ENCODE data around the gene UNC80. TPM values are rescaled to one million over a fixed set of nuclear protein-coding genes. Genes with fewer than 3 reads are reported as not detected.

The UNC80 gene
- total RNA-seq, 1 experiment from 2014 or later = 0.48 TPM

GRCh38 chr2:210000464-210001324, 229.1 kb downstream of the UNC80 start:
- ChIA-PET CTCF (no interaction called here), POLR2A (no interaction called here)
- DNase-seq (ENCODE audit: low spot score) (no peak), ATAC-seq (no peak)
- Mint-ChIP-seq H3K9me3 (peaks cover 8% of the 10 kb centered on the region; the same call in 1 of the 2 replicates), H3K4me3 (no peak overlapping the region; the same call in 1 of the 2 replicates), H3K4me1 (peaks cover 25% of the 10 kb centered on the region), H3K36me3 (0 out of 2 replicates have a peak, but pooled peaks cover 4% of the 10 kb centered on the region), H3K27me3 (ENCODE audit: low read depth) (peaks cover 11% of the 10 kb centered on the region), H3K27ac (no peak overlapping the region)
- TF ChIP-seq ZNF121 (CRISPR knock-in tag; IDR thresholded peaks at IDR 0.05) = 0 out of 2 replicates have a peak, but pooled peaks have one; percentile 7
- TF ChIP-seq ZNF512 (CRISPR knock-in tag; IDR thresholded peaks at IDR 0.05; ENCODE audit: borderline replicate concordance) = no peak
- TF ChIP-seq, protein P1, sequence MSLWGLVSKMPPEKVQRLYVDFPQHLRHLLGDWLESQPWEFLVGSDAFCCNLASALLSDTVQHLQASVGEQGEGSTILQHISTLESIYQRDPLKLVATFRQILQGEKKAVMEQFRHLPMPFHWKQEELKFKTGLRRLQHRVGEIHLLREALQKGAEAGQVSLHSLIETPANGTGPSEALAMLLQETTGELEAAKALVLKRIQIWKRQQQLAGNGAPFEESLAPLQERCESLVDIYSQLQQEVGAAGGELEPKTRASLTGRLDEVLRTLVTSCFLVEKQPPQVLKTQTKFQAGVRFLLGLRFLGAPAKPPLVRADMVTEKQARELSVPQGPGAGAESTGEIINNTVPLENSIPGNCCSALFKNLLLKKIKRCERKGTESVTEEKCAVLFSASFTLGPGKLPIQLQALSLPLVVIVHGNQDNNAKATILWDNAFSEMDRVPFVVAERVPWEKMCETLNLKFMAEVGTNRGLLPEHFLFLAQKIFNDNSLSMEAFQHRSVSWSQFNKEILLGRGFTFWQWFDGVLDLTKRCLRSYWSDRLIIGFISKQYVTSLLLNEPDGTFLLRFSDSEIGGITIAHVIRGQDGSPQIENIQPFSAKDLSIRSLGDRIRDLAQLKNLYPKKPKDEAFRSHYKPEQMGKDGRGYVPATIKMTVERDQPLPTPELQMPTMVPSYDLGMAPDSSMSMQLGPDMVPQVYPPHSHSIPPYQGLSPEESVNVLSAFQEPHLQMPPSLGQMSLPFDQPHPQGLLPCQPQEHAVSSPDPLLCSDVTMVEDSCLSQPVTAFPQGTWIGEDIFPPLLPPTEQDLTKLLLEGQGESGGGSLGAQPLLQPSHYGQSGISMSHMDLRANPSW (CRISPR knock-in tag; conservative IDR thresholded peaks at IDR 0.05; ENCODE audit: low read depth) = no peak
- TF ChIP-seq, protein P2, sequence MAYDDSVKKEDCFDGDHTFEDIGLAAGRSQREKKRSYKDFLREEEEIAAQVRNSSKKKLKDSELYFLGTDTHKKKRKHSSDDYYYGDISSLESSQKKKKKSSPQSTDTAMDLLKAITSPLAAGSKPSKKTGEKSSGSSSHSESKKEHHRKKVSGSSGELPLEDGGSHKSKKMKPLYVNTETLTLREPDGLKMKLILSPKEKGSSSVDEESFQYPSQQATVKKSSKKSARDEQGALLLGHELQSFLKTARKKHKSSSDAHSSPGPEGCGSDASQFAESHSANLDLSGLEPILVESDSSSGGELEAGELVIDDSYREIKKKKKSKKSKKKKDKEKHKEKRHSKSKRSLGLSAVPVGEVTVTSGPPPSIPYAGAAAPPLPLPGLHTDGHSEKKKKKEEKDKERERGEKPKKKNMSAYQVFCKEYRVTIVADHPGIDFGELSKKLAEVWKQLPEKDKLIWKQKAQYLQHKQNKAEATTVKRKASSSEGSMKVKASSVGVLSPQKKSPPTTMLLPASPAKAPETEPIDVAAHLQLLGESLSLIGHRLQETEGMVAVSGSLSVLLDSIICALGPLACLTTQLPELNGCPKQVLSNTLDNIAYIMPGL (CRISPR knock-in tag; IDR thresholded peaks at IDR 0.05) = no peak
- no peak for TF ChIP-seq E2F1 (CRISPR knock-in tag; IDR thresholded peaks at IDR 0.05)
- no peak for TF ChIP-seq ZNF423 (CRISPR knock-in tag; IDR thresholded peaks at IDR 0.05)
- TF ChIP-seq ERG (CRISPR knock-in tag; IDR thresholded peaks at IDR 0.05) = no peak
- no peak for TF ChIP-seq E2F5 (CRISPR knock-in tag; IDR thresholded peaks at IDR 0.05)

DNA sequence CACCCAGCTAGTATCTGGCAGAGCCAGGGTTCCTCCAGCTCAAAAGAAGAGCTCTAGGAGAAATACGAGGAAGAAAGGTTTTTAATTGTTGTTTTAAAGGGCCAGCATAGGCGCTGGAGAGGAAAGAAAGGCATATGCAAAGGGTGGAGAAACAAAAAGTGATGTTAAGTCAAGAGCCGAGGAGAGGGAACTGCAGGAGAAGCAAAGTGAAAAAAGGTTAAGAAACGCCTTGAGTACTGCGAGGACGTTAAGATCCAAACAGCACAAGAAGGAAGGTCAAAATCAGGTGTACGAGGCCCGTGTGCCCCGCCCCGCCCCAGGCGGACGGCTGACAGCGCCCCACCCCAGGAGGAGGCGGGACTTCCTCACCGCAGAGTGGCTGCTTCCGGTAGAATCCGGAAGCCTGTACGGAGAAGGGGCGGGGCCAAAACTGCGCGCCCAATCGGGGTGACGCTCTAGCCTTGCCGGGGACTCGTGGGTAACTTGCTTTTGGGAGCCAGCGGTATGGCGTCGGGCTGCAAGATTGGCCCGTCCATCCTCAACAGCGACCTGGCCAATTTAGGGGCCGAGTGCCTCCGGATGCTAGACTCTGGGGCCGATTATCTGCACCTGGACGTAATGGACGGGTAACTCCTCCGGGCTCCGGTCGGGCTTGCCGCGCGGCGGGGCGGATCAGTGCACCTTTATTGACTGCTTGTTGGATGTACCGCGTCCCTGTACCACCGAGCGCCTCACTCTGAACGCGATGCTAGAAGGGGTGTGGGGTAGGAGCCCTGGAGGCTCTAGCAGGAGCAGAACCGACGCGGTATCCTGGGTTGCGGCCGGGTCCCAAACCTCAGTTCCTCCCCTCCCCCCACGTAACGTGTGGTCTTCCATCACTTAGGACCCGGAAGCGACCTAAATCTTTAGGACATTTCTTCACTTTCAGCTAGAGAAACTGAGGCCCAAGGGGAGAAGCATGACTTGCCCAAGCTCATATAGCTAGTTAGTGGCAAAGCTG, 230.8 kb downstream of the UNC80 start, which contains the start of gene RPE:
Gene RPE, plus strand, starts transcription at position 481 of the 1,000 bp plus-strand sequence. Its CDS starts 24 bp downstream, at position 505.
- H3K27me3 Mint-ChIP-seq (ENCODE audit: low read depth) = peaks cover 11% of the 10 kb centered on the region
- POLR2A ChIA-PET = interaction anchor here (0.7 to 0.9 kb wide), 2 partner anchors 144 to 169 kb away, joined by 3 read pairs; partner anchors contain the start of gene KANSL1L
- TF ChIP-seq TP53 (CRISPR knock-in tag; IDR thresholded peaks at IDR 0.05) (no peak; the same call in 1 of the 2 replicates), TEAD4 (CRISPR knock-in tag; IDR thresholded peaks at IDR 0.05) (0 out of 2 replicates have a peak, but pooled peaks have one; percentile 11), ZNF232 (CRISPR knock-in tag; IDR thresholded peaks at IDR 0.05) (no peak), ZNF317 (CRISPR knock-in tag; IDR thresholded peaks at IDR 0.05; ENCODE audit: borderline replicate concordance, low read depth) (no peak), CREM (CRISPR knock-in tag; IDR thresholded peaks at IDR 0.05) (0 out of 2 replicates have a peak, but pooled peaks have one; percentile 38), TCF7 (CRISPR knock-in tag; IDR thresholded peaks at IDR 0.05; ENCODE audit: low read depth) (no peak), SP1 (CRISPR knock-in tag; conservative IDR thresholded peaks at IDR 0.05) (peak; percentile 80), ZSCAN18 (CRISPR knock-in tag; IDR thresholded peaks at IDR 0.05) (no peak), ETV6 (CRISPR knock-in tag; IDR thresholded peaks at IDR 0.05) (peak; percentile 51; the same call in 1 of the 2 replicates), FOXP1 (CRISPR knock-in tag; IDR thresholded peaks at IDR 0.05; ENCODE audit: borderline replicate concordance) (no peak; the same call in 1 of the 2 replicates)
- TF ChIP-seq, protein P3, sequence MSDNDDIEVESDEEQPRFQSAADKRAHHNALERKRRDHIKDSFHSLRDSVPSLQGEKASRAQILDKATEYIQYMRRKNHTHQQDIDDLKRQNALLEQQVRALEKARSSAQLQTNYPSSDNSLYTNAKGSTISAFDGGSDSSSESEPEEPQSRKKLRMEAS (CRISPR knock-in tag; IDR thresholded peaks at IDR 0.05) = peak; percentile 85

More for the DNA sequence above, 230.8 kb downstream of the UNC80 start, which contains the start of gene RPE:
- DNase-seq (ENCODE audit: low spot score) = peak; percentile 97
- peaks cover 6% of the 10 kb centered on the region for H3K36me3 Mint-ChIP-seq
- peaks cover 25% of the 10 kb centered on the region for H3K4me1 Mint-ChIP-seq
- ATAC-seq = peak; percentile 99
- CTCF ChIA-PET = interaction anchor here (1.0 kb wide), 1 partner anchor 196 kb away, joined by 5 read pairs; no protein-coding TSS in a partner anchor
- H3K4me3 Mint-ChIP-seq = peak within 1 kb of the TSS; percentile 98
- H3K9me3 Mint-ChIP-seq = peaks cover 8% of the 10 kb centered on the region; the same call in 1 of the 2 replicates
- H3K27ac Mint-ChIP-seq = peak within 1 kb of the TSS; percentile 94

All from WTC11 (cell line).